GM12865 (cell line): ENCODE results near the gene SRC.

Experiments used
- DNase-seq: peaks from one replicate; pipeline ENCODE4 v3.0.0; 2010; ENCODE audit warnings: low read depth
- H3K4me3 ChIP-seq: 2 replicates; pipeline ENCODE4 v1.5.1; 2011; ENCODE audit warnings: mild to moderate bottlenecking, low read depth, low read length, control low read depth
- CTCF ChIP-seq: IDR thresholded peaks from 2 replicates; pipeline ENCODE4 v1.5.1; 2011; ENCODE audit warnings: low read length, control low read depth, low read depth, inconsistent platforms; ENCODE audit not compliant: insufficient read depth; ENCODE audit errors: missing control alignments

SRC gene

GRCh38 chr20:37393196-37393862 is 47.4 kb downstream of the SRC start:
- DNase-seq: no peak
- TF ChIP-seq CTCF: no peak
- no peak overlapping the region for H3K4me3 ChIP-seq

GRCh38 chr20:37393863-37394542 is 48.1 kb downstream of the SRC start:
- no peak for DNase-seq
- no peak for TF ChIP-seq CTCF

GRCh38 chr20:37394543-37395409 is 48.8 kb downstream of the SRC start:
- no peak for TF ChIP-seq CTCF
- H3K4me3 ChIP-seq: no peak overlapping the region
- no peak for DNase-seq

More at GRCh38 chr20:37393863-37394542, 48.1 kb downstream of the SRC start:
- H3K4me3 ChIP-seq: no peak overlapping the region

- TF ChIP-seq CTCF: no peak
- DNase-seq: no peak
- no peak overlapping the region for H3K4me3 ChIP-seq
These were observed 49.5 kb downstream of the SRC start for GRCh38 chr20:37395410-37395797.

GRCh38 chr20:37395921-37396415 is 50.0 kb downstream of the SRC start:
- no peak overlapping the region for H3K4me3 ChIP-seq
- no peak for TF ChIP-seq CTCF
- no peak for DNase-seq

- no peak overlapping the region for H3K4me3 ChIP-seq
- no peak for TF ChIP-seq CTCF
- no peak for DNase-seq
These were observed 50.6 kb downstream of the SRC start for GRCh38 chr20:37396416-37397075.
